Esophagus mucosa (tissue), 1 donor: ENCODE results near the gene MTFP1. TPM values are rescaled to one million over a fixed set of nuclear protein-coding genes. Genes with fewer than 3 reads are reported as not detected.
"Not testable (repeated sequence)": the region's sequence is repeated elsewhere in the genome, so short reads cannot be mapped to it uniquely, and the experiment has no call there.

Experiments used
- ATAC-seq: fragments of 200-7000 bp; cut with Tn5 transposase; one replicate; pipeline ENCODE4 v1.9.1; 2020
- total RNA-seq: library from RNA; stranded (reverse); gene quantifications from one replicate; pipeline ENCODE4 v1.2.4, GENCODE V29; 2023
- donor health status: DM: yes; HTN: yes; CAD: no.

The MTFP1 gene, protein sequence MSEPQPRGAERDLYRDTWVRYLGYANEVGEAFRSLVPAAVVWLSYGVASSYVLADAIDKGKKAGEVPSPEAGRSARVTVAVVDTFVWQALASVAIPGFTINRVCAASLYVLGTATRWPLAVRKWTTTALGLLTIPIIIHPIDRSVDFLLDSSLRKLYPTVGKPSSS
- 14.1 TPM for total RNA-seq

DNA sequence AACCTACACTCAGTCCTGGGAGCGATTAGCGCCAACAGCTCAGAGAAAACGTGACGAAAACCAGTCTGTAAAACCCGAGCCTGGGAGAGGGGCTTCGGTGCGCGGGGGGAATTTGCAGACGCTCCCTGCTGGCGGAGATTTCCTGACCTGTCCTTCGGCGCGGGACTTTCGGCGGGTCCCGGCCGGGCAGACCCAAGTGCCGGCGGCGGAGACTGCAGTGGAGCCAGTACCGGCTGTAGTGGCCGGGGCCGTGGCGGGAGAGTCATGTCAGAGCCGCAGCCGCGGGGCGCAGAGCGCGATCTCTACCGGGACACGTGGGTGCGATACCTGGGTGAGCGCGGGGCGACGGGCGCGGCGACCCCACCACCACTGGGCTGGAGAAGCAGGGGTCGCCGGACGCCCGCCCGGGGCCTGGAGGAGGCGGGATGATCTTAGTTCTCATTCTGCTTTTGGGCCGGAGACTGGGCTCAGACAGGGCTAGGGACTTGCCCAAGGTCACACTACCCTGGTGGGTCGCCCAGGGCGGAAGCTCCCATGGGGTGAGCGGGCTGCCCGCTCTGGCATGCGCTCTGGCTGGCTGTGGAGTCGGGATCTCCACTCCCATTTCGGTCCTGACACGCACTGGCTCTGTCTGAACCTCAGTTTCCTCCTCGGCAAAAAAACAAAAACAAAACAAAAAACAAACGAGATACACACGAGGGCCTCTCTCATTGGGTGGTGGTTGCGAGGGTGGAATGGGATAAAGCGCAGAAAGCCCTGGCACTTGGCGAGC lies at the start of gene MTFP1:
MTFP1 (plus strand) TSS at position 153 of the 772 bp plus-strand sequence; CDS start at position 265, 112 bp downstream.
- no peak for ATAC-seq

GRCh38 chr22:30380011-30380410 lies 45.6 kb upstream of the MTFP1 start:
- ATAC-seq = no peak

DNA sequence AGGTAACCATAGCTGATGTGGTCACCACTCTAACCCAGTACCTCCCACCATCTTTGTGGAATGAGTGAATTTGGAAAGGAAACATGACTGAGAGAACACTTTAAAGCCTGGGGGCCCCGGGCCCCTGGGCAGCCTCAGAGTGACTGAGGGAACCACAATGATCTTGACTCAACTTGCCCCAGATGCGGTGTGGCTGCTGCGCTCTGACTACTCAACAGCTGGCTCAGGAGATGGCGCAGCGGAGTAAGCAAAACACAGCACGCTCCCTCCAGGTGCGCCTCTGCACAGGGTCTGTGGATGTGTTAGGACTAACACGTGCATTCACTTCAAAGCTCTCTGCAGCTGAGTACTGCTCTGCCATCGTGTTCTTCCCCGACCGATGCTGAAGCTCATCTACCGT lies 44.3 kb upstream of the MTFP1 start:
- ATAC-seq = no peak

DNA sequence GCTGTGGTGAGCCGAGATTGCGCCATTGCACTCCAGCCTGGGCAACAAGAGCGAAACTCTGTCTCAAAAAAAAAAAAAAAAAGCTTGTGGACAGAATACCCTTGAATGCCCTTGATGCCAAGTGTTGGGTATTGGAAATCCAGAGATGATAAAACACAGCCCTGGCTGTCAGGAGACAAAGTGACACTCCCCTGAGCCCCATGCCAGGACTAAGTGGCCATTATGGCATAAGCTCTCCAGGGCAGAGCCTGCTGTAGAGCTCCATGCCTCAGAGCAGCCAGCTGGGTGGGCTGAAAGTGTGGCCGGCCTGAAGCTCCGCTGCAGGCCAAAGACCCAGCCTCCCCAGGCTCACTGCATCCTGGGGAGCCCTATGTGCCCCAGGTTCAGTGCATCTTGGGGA lies 43.2 kb upstream of the MTFP1 start:
- ATAC-seq = no peak

- ATAC-seq = no peak
Measured at GRCh38 chr22:30383061-30383460, 42.5 kb upstream of the MTFP1 start.

DNA sequence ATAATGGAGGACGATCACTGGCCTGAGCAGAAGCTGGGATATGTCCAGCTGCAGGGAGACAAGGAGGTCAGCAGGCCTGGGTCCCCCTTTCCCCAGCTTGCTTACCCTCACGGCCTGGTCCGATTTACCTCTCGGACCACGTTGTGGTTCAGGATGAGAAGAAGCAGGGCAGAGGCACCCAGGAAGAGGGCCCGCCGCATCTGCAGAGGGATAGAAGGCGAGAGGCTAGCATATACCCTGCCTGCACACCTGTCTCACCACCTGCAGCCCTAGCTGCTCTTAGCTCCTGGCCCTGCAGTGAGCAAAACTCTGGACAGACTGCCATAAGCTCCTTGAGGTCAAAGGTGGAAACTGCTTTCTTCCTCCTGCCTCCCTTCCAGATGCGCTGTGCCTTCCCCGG lies 39.6 kb upstream of the MTFP1 start:
- no peak for ATAC-seq

GRCh38 chr22:30386608-30386959 lies 39.0 kb upstream of the MTFP1 start:
- no peak for ATAC-seq

DNA sequence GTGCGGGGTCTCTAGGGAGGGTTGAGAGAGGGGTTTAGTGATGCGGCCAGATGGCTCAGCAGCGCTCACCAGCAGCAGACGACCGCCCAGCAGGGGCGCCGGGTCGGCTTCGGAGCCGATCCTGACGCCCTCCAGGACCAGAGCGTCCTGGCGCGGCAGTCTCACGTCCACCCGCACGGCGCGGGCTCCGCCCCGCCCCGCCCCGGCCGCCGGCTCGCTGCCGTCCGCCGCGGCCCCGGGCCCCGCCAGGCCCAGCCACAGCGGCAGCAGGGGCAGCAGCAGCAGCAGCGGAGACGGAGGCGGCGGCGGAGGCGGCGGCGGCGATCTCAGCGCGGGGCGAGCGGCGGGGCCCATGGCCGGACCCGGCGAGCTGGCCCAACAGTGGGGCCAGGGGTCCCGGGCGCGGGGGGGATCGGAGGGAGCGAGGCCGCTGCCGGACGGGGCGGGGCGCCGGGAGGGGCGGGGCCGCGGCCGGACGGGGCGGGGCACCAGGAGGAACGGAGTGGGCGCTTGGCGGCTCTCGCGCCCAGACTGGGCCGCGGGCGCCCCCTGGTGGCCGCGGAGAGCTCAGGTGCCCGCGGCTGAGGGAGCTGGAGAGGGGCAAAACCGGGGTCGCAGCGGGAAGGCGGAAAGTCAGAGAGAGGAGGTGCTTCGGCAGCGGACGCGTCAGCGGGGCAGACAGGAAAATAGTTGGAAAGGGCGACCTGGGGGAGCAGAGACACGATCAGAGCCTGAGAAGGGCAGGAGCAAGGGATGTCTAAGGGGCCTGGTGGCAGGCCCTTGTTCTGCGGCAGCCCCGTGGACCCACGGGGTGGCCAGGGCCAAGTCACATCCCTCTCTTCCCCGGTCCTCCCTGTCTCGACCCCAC lies 38.4 kb upstream of the MTFP1 start, which contains the start of gene RNF215:
RNF215 (minus strand) TSS at position 452 of the 868 bp plus-strand sequence; CDS start at position 354, 98 bp downstream.
- peak; percentile 86 for ATAC-seq

GRCh38 chr22:30390974-30391691 lies 34.4 kb upstream of the MTFP1 start:
- peak; percentile 63 for ATAC-seq

GRCh38 chr22:30392661-30393321 lies 32.8 kb upstream of the MTFP1 start:
- no peak for ATAC-seq

DNA sequence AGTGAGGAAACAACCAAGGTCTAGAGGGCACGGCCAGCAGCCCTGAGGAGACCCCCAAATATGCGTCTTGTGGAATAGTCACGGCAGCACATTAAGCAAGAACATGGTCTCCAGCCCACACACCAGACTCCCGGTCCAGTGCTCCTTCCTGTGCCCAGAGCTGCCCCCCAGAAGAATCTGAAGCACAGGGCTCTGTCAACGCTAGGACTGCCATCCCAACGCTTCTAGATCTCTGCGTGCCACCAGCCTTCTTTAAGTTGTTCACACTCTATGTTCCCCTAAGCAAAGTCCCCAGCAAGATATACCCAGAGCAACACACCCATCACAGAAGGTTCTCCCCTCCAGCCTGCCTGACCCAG lies 32.3 kb upstream of the MTFP1 start:
- no peak for ATAC-seq

DNA sequence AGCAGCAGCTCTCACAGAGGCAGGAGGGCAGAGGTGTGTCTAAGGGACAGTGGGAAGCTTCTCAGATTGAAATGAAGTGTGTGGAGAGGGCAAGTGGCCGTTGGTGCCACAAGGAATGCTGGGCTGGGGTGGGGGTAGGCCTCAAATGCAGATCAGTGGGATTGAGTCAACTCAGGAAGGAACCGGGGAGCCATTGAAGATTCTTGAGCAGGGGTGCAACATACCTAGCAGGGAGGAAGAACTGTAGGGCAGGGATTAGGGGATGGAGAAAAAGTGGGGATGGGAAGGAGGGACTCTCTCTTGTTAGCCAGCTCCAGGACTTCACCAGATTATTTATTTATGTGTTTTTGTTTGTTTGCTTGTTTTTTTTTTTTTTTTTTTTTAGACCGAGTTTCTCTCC lies 31.7 kb upstream of the MTFP1 start:
- no peak for ATAC-seq

GRCh38 chr22:30396871-30397655 lies 28.5 kb upstream of the MTFP1 start, which contains the start of gene SEC14L2:
Gene SEC14L2 (plus strand): TSS chr22:30397018. CDS start chr22:30397117, 99 bp downstream.
- ATAC-seq = peak; percentile 63

DNA sequence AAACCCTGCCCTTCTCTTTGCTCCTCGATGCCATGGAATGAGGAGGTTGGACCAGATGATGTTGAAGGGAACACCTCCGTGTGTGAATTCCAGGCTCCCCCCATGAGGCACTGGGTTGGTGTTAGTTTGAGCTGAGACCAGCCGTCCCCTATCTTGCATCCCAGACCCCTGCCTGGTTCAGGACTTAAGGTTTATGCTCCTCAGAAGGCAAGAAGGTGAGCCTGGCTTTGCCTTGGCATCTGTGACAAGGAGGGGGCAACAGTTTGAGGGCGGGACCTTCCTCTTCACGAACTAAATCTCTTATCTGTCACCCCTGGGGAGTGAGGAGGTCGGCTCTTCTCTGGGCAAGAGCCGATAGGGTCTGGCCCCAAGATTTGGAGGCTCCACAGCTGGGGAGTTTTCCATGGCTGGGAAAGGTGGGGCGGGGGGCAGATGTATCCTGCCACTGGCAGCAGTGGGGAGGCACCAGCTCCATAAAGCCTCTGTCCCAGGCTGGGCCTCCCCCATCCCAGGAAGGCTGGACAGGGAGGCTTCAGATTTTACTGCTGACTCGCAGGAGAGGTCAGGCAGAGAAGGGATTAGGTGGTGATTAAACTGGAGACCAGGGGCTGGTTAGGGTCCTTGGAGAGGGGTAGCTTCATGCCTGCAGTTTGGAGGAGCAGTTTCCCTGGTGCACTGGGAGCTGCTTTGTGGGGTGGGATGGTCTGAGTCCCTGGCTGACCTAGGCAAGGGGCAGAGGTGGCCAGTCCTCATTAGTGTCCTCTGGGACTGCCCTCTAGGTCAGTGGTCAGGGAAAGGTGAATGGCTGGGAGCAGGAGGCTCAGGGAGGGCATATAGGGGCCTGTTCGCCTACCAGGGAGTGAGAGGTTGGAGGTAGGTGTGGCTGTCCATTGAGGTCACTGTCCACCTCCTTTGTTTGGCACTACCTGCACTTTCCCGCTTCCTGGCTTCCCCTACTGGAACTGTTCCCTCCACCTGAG lies 27.6 kb upstream of the MTFP1 start:
- ATAC-seq = peak; percentile 6

DNA sequence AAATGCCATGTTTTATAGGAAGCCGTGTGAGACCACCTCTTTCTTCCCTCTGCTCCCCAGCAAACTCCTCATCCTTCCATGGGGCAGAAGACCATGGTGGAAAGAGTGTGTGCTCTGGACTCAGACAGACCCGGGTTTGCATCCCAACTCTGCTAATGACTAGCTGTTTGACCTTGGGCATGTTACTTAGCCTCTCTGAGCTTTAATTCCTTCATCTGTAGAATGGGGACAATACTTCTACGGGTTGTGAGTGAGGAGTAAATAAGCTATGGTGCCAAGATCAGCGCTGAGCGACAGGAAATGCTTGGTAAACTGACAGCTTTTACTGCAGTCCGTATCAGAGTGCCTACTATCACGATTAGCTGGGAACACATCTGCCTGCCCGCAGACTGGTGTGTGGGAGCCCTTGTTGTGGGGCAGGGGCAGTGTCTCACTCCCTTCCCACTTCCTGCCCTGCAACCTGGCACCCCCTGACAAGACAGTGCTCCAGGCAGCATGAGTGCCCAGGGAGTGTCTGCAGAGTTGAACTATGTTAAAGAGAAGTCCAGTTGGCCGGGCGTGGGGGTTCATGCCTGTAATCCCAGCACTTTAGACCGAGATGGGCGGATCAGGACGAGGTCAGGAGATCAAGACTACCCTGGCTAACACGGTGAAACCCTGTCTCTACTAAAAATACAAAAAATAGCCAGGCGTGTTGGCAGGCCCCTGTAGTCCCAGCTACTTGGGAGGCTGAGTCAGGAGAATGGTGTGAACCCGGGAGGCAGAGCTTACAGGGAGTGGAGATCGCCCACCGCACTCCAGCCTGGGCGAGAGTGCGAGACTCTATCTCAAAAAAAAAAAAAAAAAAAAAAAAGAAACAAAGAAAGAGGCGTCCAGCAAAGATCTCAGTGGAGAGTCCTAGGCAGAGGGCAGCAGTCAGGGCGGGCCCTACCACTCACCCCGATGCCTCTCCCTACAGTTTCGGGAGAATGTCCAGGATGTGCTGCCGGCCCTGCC lies 26.6 kb upstream of the MTFP1 start:
- ATAC-seq = no peak

DNA sequence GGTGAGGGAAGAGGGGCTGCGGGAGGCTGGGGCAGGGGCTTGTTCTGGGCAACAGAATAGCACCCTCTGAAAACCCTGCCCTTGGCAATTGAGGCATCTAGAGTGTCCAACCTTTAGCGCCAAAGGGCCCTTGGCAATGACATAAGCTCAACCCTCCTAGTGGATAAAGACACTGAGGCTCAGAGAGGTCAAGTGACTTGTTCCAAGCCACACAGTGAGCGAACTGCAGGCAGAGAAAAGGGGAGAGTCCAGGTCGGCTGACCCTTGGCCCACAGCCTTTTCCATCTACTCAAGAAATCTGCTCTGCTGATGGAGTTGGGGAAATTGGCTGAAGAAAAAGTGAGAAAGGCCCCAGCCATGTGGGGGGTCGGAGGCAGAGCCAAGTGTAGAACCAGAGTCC lies 25.9 kb upstream of the MTFP1 start:
- no peak for ATAC-seq

DNA sequence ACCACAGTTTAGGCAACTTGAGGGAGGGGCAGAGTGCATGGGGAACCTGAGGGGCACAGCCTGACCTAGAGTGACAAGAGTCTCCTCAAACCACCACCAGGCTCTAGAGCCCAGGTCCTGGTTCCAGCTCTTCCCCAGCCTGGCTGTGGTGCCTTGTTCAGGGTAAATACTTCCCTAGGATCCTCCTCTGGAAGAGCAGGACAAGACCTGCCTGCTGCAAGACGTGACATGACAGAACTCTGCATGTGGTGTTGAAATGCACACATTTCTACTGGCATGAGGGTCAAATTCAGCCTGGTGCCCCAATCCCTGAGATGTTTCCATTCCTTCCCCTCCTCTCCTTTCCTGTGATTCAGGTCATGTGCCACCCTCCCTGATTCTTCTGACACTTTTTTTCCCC lies 25.4 kb upstream of the MTFP1 start:
- ATAC-seq = peak; percentile 56

DNA sequence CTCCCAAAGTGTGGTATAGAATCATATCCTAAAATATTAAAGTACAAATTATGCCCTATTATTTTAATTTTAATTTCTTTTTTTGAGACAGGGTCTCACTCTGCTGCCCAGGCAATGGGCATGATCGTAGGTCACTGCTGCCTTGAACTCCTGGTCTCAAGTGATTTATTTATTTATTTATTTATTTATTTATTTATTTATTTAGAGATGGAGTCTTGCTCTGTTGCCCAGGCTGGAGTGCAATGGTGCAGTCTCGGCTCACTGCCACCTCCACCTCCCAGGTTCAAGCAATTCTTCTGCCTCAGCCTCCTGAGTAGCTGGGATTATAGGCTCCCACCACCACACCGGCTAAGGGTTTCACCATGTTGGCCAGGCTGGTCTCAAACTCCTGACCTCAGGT lies 24.5 kb upstream of the MTFP1 start:
- ATAC-seq = not testable (repeated sequence)
